HG02588 (cell line): ENCODE measurements around the gene ATRIP.
"Not testable (repeated sequence)": the region's sequence is repeated elsewhere in the genome, so short reads cannot be mapped to it uniquely, and the experiment has no call there.

Experiments used
- ATAC-seq: cut with Tn5 transposase; IDR thresholded peaks from one replicate; pipeline ENCODE4 v1.9.1; 2021; ENCODE audit warnings: mild to moderate bottlenecking, moderate library complexity; ENCODE audit not compliant: unreplicated experiment

Gene ATRIP

DNA sequence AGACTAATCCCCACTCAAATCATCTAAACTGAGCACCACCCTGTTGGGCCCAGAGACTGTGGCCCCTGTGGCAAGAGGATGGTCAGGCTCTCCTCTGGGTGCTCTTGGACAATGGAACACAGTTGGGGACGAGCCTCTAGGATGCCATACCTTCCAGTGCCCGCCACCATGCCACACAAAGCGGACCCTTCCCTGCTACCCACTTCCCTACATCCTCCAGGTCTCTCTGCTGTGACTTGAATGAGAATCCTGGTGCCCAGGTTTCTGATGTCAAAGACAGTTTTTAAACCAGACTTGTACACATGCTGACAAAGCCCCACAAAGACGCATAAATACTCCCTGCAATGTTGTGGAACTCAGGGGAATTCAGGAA, 11.3 kb upstream of the ATRIP start:
- no peak for ATAC-seq

DNA sequence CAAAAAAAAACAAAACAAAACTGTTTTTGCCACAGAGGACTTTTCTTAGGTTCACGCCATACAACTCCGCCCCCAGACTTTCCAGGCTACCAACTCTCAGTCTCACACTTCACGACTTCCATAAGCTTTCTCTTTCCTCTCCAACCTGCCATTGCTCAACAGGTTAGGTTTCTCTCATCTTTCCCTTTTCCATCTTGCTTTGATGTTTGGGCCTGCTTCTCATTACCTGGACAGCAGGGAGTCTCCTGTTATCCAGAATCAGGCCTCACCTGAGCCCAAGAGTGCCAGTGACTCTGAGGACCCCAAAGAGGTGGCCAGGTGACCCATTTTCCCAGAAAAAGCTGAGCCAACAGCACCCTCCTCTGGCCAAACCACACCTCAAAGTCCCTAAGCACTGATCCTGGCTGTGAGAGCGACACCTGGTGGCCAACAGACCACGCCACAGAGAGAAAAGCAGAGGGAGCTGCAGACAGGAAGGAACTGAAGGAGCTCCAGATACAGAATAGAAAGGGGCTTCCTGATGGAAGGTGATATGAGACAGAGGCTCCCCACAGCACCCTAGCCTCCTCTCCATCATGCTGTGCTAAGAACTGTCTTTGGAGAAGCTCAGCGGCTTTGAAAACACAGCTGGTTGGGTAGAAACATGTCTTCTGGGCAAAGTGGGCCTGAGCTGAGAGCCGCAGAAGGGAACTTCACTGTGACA, 10.6 kb upstream of the ATRIP start:
- no peak for ATAC-seq

GRCh38 chr3:48436477-48436787, 10.1 kb upstream of the ATRIP start:
- no peak for ATAC-seq

DNA sequence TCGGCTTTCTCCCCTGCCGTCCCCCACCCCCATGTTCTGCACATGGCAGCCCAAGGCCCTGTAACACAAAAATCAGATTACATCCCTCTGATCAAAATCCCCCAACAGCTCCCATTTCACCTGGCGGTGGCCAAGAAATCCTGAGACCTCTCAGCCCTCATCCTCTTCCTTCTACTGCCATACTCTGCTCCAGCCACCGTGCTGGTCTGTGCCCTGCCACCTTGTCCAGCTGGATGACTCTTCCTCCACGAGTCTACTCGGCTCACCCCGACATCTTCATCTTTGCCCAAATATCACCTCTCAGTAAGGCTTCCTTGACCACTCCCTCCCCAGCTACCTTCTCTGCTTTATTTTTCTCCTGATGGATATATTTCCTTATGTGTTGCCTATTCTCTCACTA, 9.7 kb upstream of the ATRIP start:
- ATAC-seq: no peak

- ATAC-seq: no peak
These were observed 8.7 kb upstream of the ATRIP start for GRCh38 chr3:48437812-48438211.

GRCh38 chr3:48439820-48440589, 6.5 kb upstream of the ATRIP start, which contains the start of the genes CCDC51 and TMA7:
CCDC51 (minus strand) TSS chr3:48440119; CDS start chr3:48435128, 4,991 bp downstream.
TMA7 (plus strand) TSS chr3:48440257; CDS start chr3:48440297, 40 bp downstream.
- ATAC-seq: peak; percentile 94

DNA sequence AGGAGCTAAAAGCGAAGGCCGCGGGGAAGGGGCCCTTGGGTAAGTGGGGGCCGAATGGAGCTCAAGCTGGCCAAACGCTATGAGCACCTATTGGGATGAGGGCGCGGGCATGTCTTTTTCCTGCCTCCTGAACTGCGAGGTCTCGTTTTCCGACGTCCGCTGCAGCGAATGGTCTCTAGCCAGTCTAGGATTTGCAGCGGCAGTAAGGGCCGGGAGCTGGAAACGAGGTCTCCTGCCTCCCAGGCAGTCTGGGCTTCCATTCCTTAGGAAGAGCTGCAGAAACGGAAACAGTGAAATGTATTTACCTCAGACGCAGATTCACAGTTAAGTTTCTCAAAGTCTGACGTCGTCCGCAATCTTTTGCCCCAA, 6.0 kb upstream of the ATRIP start:
- ATAC-seq: no peak

DNA sequence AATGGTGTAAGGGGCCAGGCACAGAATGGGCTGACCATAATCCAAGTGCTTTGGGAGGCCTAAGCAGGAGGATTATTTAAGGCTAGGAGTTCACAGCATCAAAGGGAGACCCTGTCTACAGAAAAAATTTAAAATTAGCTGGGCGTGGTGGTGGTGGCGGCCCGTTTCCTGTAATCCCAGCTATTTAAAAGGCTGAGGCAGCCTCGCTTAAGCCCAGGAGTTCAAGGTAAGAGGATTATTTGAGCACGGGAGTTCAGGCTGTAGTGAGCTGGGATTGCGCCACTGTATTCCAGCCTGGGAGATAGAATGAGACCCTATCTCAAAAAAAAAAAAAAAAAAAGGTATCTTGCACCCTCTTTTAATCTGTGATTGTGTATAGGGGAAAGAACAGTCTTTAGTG, 4.6 kb upstream of the ATRIP start:
- ATAC-seq: no peak

GRCh38 chr3:48445277-48445882, 1.2 kb upstream of the ATRIP start:
- ATAC-seq: no peak

DNA sequence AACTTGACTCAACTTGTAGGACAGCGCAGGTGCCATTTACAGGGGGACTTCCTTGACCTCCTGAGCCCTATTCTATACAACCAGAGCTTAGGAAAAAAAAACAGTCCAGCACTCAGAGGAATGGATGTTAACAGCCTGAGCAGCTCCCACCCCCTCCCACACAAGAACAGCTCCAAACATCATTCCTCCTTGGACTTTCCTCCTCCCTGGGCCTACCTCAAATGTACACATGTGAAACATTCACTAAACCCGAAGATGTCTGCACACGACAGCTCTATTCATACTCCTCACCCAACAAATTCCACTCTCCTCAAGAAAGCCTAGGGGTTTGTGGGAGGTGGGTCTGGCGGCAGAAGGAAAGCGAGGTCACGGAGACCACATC, 503 bp upstream of the ATRIP start:
- ATAC-seq: no peak

DNA sequence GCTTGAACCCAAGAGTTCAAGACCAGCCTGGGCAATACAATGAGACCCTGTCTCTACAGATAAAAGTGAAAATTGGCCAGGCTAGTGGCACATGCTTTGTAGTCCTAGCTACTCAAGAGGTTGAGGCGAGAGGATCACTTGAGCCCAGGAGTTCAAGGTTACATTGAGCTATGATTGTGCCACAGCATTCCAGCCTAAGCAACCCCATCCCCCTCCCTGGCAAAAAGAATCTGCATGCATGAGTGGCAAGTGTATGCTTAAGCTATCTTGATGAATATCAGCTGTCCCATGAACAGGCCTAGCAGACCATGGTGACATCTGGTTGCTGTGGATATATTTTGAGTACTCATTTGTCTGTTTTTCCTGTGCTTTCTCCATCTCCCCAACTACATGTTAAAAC, 4.7 kb downstream of the ATRIP start:
- no peak for ATAC-seq

- no peak for ATAC-seq
These were observed 9.9 kb downstream of the ATRIP start for GRCh38 chr3:48456456-48456855.

DNA sequence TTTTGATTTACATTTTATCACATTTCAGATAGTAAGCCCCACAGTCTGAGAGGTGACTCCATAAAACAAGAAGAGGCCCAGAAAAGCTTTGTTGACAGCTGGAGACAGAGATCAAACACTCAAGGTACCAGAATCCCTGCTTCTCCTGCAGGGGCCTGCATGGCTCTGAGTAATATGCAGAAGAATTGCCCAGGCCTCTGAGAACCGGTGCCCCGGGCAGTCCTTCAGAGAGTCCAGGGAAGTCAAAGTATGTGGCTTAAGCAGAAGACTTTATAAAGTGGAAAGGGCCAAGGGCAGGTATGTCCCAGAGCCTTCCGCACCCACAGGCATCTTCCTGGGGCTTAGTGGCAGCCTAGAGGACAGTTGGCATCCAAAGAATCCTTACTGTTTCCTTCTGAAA, 12.8 kb downstream of the ATRIP start:
- no peak for ATAC-seq

DNA sequence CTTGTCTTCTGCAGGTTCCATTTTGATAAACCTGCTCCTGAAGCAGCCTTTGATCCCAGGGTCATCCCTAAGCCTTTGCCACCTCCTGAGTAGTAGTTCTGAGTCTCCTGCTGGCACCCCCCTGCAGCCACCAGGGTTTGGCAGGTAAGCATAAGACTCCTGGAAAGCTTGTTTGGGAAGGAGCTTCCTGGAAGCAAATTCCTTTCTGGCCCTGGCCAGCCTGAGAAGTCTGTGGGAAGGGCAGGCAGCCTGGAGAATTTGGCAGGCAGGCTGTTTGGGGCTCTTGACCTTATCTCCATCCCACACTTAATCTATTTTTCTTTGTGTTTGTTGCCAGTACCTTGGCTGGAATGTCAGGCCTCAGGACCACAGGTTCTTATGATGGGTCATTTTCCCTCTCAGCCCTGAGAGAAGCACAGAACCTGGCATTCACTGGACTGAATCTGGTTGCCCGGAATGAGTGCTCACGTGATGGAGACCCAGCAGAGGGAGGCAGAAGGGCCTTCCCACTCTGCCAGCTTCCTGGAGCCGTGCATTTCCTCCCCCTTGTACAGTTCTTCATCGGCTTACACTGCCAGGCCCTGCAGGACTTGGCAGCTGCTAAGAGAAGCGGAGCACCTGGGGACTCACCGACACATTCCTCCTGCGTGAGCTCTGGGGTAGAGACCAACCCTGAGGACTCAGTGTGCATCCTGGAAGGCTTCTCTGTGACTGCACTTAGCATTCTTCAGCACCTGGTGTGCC, 13.4 kb downstream of the ATRIP start:
- ATAC-seq: no peak

GRCh38 chr3:48460517-48460902, 14.0 kb downstream of the ATRIP start:
- ATAC-seq: no peak

DNA sequence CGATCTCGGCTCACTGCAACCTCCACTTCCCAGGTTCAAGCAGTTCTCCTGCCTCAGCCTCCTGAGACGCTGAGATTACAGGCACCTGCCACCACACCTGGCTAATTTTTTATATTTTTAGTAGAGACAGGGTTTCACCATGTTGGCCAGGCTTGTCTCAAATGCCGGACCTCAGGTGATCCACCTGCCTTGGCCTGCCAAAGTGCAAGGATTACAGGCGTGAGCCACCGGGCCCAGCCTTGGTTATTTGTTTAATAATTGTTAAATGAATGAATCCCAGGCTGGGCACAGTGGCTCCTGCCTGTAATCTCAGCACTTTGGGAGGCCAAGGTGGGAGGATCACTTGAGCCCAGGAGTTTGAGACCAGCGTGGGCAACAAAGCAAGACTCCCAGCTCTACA, 15.2 kb downstream of the ATRIP start:
- not testable (repeated sequence) for ATAC-seq

DNA sequence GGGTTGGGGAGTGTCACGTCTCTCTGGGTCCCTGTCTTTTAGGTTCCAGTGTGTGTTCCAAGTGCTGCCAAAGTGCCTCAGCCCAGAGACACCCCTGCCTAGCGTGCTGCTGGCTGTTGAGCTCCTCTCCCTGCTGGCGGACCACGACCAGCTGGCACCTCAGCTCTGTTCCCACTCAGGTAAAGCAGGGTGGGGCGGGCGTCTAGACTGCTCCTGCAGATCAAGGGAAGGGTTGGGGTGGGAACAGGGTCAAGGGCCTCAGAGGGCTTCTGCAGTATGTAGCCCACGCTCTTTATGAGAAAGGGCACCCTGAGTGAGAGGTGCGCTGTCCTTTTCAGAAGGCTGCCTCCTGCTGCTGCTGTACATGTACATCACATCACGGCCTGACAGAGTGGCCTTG, 17.2 kb downstream of the ATRIP start:
- ATAC-seq: no peak

DNA sequence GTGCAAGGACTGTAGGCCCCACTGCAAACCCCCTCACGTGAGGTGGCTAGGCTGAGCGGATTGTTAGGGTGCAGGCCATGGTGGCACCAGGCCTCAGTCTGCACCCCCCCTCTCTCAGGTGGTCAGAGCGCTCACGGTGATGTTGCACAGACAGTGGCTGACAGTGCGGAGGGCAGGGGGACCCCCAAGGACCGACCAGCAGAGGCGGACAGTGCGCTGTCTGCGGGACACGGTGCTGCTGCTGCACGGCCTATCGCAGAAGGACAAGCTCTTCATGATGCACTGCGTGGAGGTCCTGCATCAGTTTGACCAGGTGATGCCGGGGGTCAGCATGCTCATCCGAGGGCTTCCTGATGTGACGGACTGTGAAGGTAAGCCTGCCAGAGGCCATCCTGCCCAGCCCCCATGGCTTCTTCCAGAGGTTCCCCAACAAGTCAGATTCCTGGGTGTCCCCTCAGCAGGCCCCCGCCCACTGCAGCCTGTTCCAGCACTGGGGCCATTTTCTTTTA, 18.2 kb downstream of the ATRIP start:
- ATAC-seq: no peak

DNA sequence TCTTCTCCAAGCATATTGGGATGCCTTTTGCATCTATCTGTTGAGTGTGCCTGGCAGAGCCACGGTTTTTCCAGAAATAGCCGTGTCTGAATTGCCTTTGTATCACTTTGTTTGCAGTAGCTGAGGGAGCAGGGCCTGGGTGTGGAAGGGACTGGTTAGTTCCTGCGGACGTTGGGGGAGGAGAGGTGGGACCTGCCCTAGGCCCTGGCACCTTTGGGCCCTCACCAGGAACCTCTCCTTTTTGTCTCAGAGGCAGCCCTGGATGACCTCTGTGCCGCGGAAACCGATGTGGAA, 18.6 kb downstream of the ATRIP start:
- no peak for ATAC-seq

DNA sequence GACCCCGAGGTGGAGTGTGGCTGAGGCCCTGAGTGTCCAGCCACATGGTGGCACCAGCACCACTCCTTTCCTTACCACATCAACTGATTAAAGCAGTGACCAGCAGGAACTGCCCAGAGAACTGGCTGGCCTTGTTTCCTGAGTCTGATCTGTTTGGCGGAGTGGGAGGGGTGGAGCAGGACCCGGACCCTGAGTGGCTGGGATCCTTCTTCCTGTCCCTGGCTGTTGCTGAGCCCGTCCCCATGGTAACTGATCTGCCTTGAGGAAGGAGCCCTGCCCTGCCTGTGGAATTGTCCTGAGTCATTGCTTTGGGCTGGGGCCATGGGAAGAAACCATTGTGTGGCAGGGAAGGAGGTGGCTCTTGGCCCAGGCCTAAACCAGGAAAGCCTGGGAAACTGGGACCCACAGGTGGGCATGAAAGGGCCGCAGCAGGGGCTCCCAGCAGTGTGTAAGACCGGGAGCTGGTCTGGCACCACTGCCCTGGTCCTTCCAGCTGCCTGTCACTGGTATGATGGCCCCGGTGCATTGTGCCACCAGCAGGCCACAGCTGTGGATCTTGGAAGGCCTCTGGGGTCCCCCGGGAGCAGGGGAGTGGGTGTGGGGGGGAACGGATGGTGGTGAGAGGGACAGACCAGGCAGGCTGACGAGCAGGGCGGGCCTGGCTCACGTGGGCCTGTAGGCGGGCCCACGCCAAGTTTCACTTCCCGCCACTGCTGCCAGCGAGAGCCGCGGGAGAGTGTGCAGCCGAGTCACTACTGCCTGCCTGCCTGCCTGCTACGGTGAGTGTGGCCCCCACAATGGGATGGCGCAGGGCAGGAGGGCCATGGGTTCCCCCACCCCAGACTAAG, 19.2 kb downstream of the ATRIP start:
- peak; percentile 81 for ATAC-seq
